Breast epithelium (tissue), 4 donors: ENCODE results near the gene CORO1C. TPM values are rescaled to one million over a fixed set of nuclear protein-coding genes. Genes with fewer than 3 reads are reported as not detected.

ENCODE experiments used
- DNase-seq, 2 donors: peaks; one replicate each; pipeline ENCODE4 v3.0.0-alpha.2; 2019; ENCODE audit warnings: low spot score in 2 of 2
- H3K27ac ChIP-seq, 2 donors: fragments of 200-600 bp; sonication (generic) in 1 of 2; one replicate each; pipeline ENCODE4 v1.5.1; 2016 to 2019; ENCODE audit warnings: mild to moderate bottlenecking in 1 of 2
- H3K27me3 ChIP-seq, 2 donors: fragments of 200-600 bp; sonication (generic) in 1 of 2; one replicate each; pipeline versions ENCODE4 v1.5.1 to v1.6.0; 2017 to 2019; ENCODE audit warnings: control low read depth in 1 of 2, mild to moderate bottlenecking in 1 of 2
- H3K36me3 ChIP-seq: fragments of 200-600 bp; one replicate; pipeline ENCODE4 v1.5.1; 2019
- H3K4me1 ChIP-seq, 2 donors: fragments of 200-600 bp; sonication (generic); one replicate each; pipeline ENCODE4 v1.5.1; 2016 to 2019; ENCODE audit warnings: control low read depth in 1 of 2
- H3K4me3 ChIP-seq, 3 donors: fragments of 200-600 bp; sonication (generic); 1 replicate in 2 of 3; 2 replicates in 1 of 3; pipeline ENCODE4 v1.5.1; 2016 to 2019; ENCODE audit warnings: mild to moderate bottlenecking in 3 of 3, moderate library complexity in 2 of 3
- H3K9me3 ChIP-seq, 2 donors: fragments of 200-600 bp; sonication (generic) in 1 of 2; one replicate each; pipeline ENCODE4 v1.5.1; 2016 to 2019; ENCODE audit warnings: control low read depth in 1 of 2
- POLR2A ChIP-seq: fragments of 450-650 bp; IDR thresholded peaks from one replicate; pipeline ENCODE4 v1.6.1; 2016; ENCODE audit warnings: antibody characterized with exemption, mild to moderate bottlenecking, moderate library complexity
- POLR2AphosphoS5 ChIP-seq, 3 donors: sonication (generic); formaldehyde crosslinking; IDR thresholded peaks; one replicate each; pipeline ENCODE4 v1.6.1; 2017; ENCODE audit warnings: antibody characterized with exemption in 3 of 3
- intact Hi-C: fragments of 100-400 bp; cut with DNase I; formaldehyde crosslinking; loops from one replicate; pipeline ENCODE4 v1.15.1; 2023; ENCODE audit warnings: low total_unique reads
- total RNA-seq, 3 donors: library from RNA; depleted of rRNA; stranded (reverse); fragments of >200 nt; gene quantifications; one replicate each; pipeline ENCODE4 v1.1.0, GENCODE V29; 2016
- TF ChIP-seq, protein P1 (sequence below), 3 donors: fragments of 450-650 bp; IDR thresholded peaks; one replicate each; pipeline ENCODE4 v1.5.1; 2016 to 2017; ENCODE audit warnings: antibody characterized with exemption in 3 of 3, mild to moderate bottlenecking in 3 of 3, moderate library complexity in 3 of 3

Gene CORO1C
- total RNA-seq, 3 donors from 2014 or later, result 121 to 155 (median 149) TPM

DNA sequence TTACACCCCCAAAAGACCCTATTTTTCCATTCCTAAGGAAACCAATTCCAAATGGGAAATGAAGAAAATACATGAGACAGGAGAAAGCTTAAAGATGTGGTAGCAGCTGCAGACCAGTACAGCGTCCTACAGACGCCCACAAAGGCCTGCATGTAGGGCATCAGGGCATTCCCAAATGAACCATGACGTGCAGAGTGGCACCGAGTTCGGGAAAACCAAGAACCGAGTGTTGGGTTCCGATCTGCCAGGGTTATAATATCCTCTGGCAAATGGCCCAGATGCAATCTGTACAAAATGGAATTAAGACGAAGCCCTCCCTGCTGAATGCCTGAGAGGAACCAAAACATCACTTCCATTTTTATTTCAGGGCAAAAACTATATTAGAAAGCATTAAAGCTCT is 63.3 kb downstream of the CORO1C start:
- intact Hi-C loops, result loop anchor here (10.0 kb wide), 1 partner anchor 137 kb away; no protein-coding TSS in a partner anchor
- H3K27ac ChIP-seq, result peak overlapping the region; percentile 43 to 56
- H3K4me1 ChIP-seq, result peaks cover 0 to 4% of the 10 kb centered on the region in 2 donors
- no peak for DNase-seq
- TF ChIP-seq, protein P1, sequence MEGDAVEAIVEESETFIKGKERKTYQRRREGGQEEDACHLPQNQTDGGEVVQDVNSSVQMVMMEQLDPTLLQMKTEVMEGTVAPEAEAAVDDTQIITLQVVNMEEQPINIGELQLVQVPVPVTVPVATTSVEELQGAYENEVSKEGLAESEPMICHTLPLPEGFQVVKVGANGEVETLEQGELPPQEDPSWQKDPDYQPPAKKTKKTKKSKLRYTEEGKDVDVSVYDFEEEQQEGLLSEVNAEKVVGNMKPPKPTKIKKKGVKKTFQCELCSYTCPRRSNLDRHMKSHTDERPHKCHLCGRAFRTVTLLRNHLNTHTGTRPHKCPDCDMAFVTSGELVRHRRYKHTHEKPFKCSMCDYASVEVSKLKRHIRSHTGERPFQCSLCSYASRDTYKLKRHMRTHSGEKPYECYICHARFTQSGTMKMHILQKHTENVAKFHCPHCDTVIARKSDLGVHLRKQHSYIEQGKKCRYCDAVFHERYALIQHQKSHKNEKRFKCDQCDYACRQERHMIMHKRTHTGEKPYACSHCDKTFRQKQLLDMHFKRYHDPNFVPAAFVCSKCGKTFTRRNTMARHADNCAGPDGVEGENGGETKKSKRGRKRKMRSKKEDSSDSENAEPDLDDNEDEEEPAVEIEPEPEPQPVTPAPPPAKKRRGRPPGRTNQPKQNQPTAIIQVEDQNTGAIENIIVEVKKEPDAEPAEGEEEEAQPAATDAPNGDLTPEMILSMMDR (IDR thresholded peaks at IDR 0.05), result no peak
- TF ChIP-seq POLR2A (no peak), POLR2AphosphoS5 (IDR thresholded peaks at IDR 0.05) (no peak)
- H3K9me3 ChIP-seq, result no peaks in the 10 kb centered on the region
- no peaks in the 10 kb centered on the region for H3K36me3 ChIP-seq
- no peaks in the 10 kb centered on the region for H3K27me3 ChIP-seq
- no peak overlapping the region for H3K4me3 ChIP-seq

DNA sequence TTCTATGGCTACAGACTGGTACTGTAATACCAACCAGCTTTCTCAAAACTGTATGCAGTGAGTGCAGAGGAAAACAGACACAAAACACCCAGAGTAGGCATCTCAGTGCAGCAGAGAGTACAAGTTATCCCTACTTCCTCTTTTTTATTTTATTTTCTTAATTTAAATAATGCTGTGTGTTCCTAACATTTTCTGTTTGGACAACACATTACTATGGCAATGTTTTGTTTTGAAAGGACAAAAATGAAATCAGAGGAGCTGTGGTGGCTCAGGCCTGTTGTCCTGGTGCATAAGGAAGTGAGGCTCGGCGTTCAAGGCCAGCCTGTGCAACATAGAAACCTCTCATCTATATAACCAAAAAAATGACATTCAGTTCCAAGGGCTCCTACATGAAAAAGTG is 64.0 kb downstream of the CORO1C start:
- intact Hi-C loops, result loop anchor here (10.0 kb wide), 1 partner anchor 137 kb away; no protein-coding TSS in a partner anchor
- Histone ChIP-seq H3K27ac (peak overlapping the region in 1 of 2 donors; percentile 43), H3K4me3 (no peak overlapping the region), H3K36me3 (no peaks in the 10 kb centered on the region), H3K9me3 (no peaks in the 10 kb centered on the region), H3K4me1 (peaks cover 0 to 4% of the 10 kb centered on the region in 2 donors), H3K27me3 (no peaks in the 10 kb centered on the region)
- DNase-seq, result no peak
- TF ChIP-seq POLR2AphosphoS5 (IDR thresholded peaks at IDR 0.05), result no peak
- TF ChIP-seq, protein P1 (IDR thresholded peaks at IDR 0.05), result no peak
- no peak for TF ChIP-seq POLR2A

DNA sequence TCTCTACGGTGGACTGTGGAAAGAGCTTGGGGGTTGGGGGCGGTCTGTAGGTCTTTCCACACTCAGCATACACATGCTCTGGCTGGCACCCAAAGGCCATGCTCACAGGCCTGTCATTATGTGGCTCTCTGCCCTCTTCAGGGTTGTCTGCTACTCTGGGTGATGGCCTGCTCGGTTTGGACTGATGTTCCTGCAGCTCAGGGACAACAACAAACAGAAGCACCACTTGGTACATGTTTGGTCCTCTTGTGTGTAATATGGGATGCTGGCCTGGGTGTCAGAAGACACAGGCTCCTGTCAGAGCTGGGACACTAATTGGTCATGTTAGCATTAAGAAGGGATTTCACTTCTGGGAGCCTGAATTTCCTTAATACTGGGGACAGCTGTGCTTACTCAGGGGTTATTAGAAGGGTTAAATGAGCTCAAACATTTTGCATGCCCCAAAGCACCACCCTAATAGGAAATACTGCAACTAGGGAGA is 64.9 kb downstream of the CORO1C start:
- Histone ChIP-seq H3K9me3 (no peaks in the 10 kb centered on the region), H3K4me3 (no peak overlapping the region), H3K36me3 (no peaks in the 10 kb centered on the region), H3K4me1 (peaks cover 0 to 4% of the 10 kb centered on the region in 2 donors), H3K27me3 (no peaks in the 10 kb centered on the region), H3K27ac (peak overlapping the region; percentile 43 to 83)
- no peak for DNase-seq
- TF ChIP-seq POLR2AphosphoS5 (IDR thresholded peaks at IDR 0.05), result no peak
- TF ChIP-seq, protein P1 (IDR thresholded peaks at IDR 0.05), result no peak
- no peak for TF ChIP-seq POLR2A
- intact Hi-C loops, result loop anchor here (10.0 kb wide), 1 partner anchor 138 kb away; no protein-coding TSS in a partner anchor

GRCh38 chr12:108665608-108666202 is 65.6 kb downstream of the CORO1C start:
- Histone ChIP-seq H3K36me3 (no peaks in the 10 kb centered on the region), H3K9me3 (no peaks in the 10 kb centered on the region), H3K27me3 (no peaks in the 10 kb centered on the region), H3K4me1 (peaks cover 0 to 4% of the 10 kb centered on the region in 2 donors), H3K4me3 (no peak overlapping the region), H3K27ac (peak overlapping the region; percentile 64 to 83)
- intact Hi-C loops, result loop anchor here (10.0 kb wide), 1 partner anchor 139 kb away; no protein-coding TSS in a partner anchor
- TF ChIP-seq POLR2AphosphoS5 (IDR thresholded peaks at IDR 0.05) (no peak), POLR2A (no peak)
- TF ChIP-seq, protein P1 (IDR thresholded peaks at IDR 0.05), result no peak
- DNase-seq, result no peak
